ENCODE measurements around the gene HSPG2.

GRCh38 chr1:21930080-21930571, 7.0 kb downstream of the HSPG2 start:
- TF ChIP-seq FOXK2 (IDR thresholded peaks at IDR 0.05): no peak
- TF ChIP-seq, protein P1, sequence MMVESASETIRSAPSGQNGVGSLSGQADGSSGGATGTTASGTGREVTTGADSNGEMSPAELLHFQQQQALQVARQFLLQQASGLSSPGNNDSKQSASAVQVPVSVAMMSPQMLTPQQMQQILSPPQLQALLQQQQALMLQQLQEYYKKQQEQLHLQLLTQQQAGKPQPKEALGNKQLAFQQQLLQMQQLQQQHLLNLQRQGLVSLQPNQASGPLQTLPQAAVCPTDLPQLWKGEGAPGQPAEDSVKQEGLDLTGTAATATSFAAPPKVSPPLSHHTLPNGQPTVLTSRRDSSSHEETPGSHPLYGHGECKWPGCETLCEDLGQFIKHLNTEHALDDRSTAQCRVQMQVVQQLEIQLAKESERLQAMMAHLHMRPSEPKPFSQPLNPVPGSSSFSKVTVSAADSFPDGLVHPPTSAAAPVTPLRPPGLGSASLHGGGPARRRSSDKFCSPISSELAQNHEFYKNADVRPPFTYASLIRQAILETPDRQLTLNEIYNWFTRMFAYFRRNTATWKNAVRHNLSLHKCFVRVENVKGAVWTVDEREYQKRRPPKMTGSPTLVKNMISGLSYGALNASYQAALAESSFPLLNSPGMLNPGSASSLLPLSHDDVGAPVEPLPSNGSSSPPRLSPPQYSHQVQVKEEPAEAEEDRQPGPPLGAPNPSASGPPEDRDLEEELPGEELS (CRISPR knock-in tag; IDR thresholded peaks at IDR 0.05): no peak
- TF ChIP-seq EZH2 (conservative IDR thresholded peaks at IDR 0.05; ENCODE audit: low read depth, low read length): no peak
- no peak for TF ChIP-seq SP2 (CRISPR knock-in tag; IDR thresholded peaks at IDR 0.05)
